GM23248 (cell line): ENCODE results near the gene OR9Q1.

Experiments
- EZH2 ChIP-seq: fragments of 200-600 bp; sonication (generic); IDR thresholded peaks from 2 replicates; pipeline ENCODE4 v1.6.1; 2018; ENCODE audit warnings: antibody characterized with exemption, mild to moderate bottlenecking; ENCODE audit not compliant: insufficient read depth, poor library complexity, severe bottlenecking
- EZH2phosphoT487 ChIP-seq: fragments of 200-600 bp; sonication (generic); IDR thresholded peaks from 2 replicates; pipeline ENCODE4 v1.6.1; 2018; ENCODE audit warnings: antibody characterized with exemption, moderate library complexity, mild to moderate bottlenecking, low read depth; ENCODE audit not compliant: insufficient read depth

GRCh38 chr11:58043379-58043778 is 19.7 kb downstream of the OR9Q1 start:
- TF ChIP-seq EZH2phosphoT487: no peak
- no peak for TF ChIP-seq EZH2
